Caco-2 (cell line): ENCODE results near the gene C17orf100. TPM values are rescaled to one million over a fixed set of nuclear protein-coding genes. Genes with fewer than 3 reads are reported as not detected.

ENCODE experiments used
- BruUV-seq: library from RNA; stranded (reverse); fragments of 400-500 nt; replicated peaks from 2 replicates; lab custom pipeline; 2021; lab: Mats Ljungman, UMichigan
- CTCF ChIA-PET: fragments of 300-600 bp; sonication (Branson Sonifier 250); formaldehyde crosslinking; loops from one replicate; lab custom pipeline; 2022; ENCODE audit warnings: antibody characterized with exemption; lab: Charles Lee
- POLR2A ChIA-PET: fragments of 300-600 bp; sonication (Branson Sonifier 250); formaldehyde crosslinking; loops from one replicate; lab custom pipeline; 2022; ENCODE audit warnings: antibody characterized with exemption; lab: Charles Lee
- DNase-seq, 2 experiments: peaks; one replicate each; pipeline versions ENCODE4 v3.0.0 to v3.0.0-alpha.2; 2020 to 2022
- H3K27me3 ChIP-seq: replicated peaks from 2 replicates; pipeline ENCODE4 v1.6.0; 2011; ENCODE audit warnings: low read length; ENCODE audit not compliant: control insufficient read depth, insufficient read depth
- H3K36me3 ChIP-seq: 2 replicates; pipeline ENCODE4 v1.5.1; 2011; ENCODE audit warnings: low read length; ENCODE audit not compliant: control insufficient read depth, insufficient read depth
- H3K4me1 ChIP-seq: fragments of 250-450 bp; sonication (Bioruptor Pico); 2 replicates; pipeline ENCODE4 v1.5.1; 2020; ENCODE audit warnings: mild to moderate bottlenecking
- H3K4me3 ChIP-seq: 2 replicates; pipeline ENCODE4 v1.5.1; 2011; ENCODE audit warnings: low read depth, mild to moderate bottlenecking, control low read depth, low read length
- H3K9me3 ChIP-seq: fragments of 250-450 bp; sonication (Bioruptor Pico); 2 replicates; pipeline ENCODE4 v1.5.1; 2020; ENCODE audit warnings: mild to moderate bottlenecking, moderate library complexity
- H3K27ac Mint-ChIP-seq: one replicate; pipeline ENCODE4 v1.8.0; 2022; ENCODE audit warnings: mixed read lengths; ENCODE audit not compliant: unreplicated experiment
- H3K27me3 Mint-ChIP-seq: one replicate; pipeline ENCODE4 v1.8.0; 2022; ENCODE audit warnings: mixed read lengths; ENCODE audit not compliant: insufficient read depth, unreplicated experiment
- H3K36me3 Mint-ChIP-seq: one replicate; pipeline ENCODE4 v1.8.0; 2022; ENCODE audit warnings: mild to moderate bottlenecking, mixed read lengths; ENCODE audit not compliant: insufficient read depth, unreplicated experiment
- H3K4me1 Mint-ChIP-seq: one replicate; pipeline ENCODE4 v1.8.0; 2022; ENCODE audit warnings: low read depth, mixed read lengths; ENCODE audit not compliant: unreplicated experiment
- H3K4me3 Mint-ChIP-seq: one replicate; pipeline ENCODE4 v1.8.0; 2022; ENCODE audit warnings: mild to moderate bottlenecking, moderate library complexity, mixed read lengths; ENCODE audit not compliant: unreplicated experiment
- H3K9me3 Mint-ChIP-seq: one replicate; pipeline ENCODE4 v1.8.0; 2022; ENCODE audit warnings: mixed read lengths; ENCODE audit not compliant: unreplicated experiment
- intact Hi-C: fragments of 100-400 bp; cut with micrococcal nuclease; formaldehyde crosslinking; loops from one replicate; pipeline ENCODE4 v1.10.0; 2022; ENCODE audit not compliant: unreplicated experiment
- total RNA-seq: library from RNA; stranded (reverse); gene quantifications from 2 replicates; pipeline ENCODE4 v1.2.3, GENCODE V29; 2022
- TF ChIP-seq, protein P1 (sequence below), 2 experiments: fragments of 200-600 bp in 1 of 2; IDR thresholded peaks; 1 replicate in 1 of 2; 2 replicates in 1 of 2; pipeline versions ENCODE4 v1.5.1 to v1.8.0; 2011 to 2022; ENCODE audit warnings: antibody characterized with exemption in 1 of 2, control low read depth in 1 of 2, inconsistent platforms in 1 of 2, low read depth in 1 of 2, low read length in 1 of 2, mild to moderate bottlenecking in 1 of 2, moderate library complexity in 1 of 2; ENCODE audit not compliant: insufficient read depth in 1 of 2, severe bottlenecking in 1 of 2, unreplicated experiment in 1 of 2

The C17orf100 gene
- total RNA-seq, 1 experiment from 2014 or later: 3.1 TPM

DNA sequence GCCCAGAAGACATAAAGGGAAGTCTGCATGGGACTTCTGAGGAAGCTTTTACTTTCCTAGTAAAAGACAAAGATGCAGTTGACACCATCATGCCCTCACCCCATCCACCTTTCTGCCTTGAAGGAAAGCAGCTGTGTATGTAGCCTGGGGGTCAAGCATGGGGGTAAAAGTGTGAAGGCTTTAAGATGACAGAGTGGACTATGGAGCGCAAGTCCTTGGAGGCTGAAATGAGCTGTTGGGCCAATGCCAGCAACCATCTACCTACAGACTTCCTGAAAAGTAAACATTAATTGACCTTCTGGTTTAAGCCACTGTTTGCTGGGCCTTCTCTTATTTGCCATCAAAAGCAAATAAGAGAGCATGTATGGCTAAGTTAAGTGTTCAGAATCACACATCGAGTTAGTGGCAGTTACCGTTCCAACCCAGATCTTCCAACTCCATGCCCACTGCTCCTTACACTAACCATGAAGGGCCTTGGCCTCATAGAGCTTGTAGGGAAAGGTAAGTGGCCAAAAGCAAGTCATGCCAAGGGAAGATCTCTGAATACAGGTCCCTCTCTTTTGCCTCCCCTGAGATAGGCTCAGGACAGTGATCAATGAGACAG lies 31.6 kb downstream of the C17orf100 start:
- Mint-ChIP-seq H3K9me3 (no peaks in the 10 kb centered on the region), H3K27ac (no peak overlapping the region), H3K36me3 (no peaks in the 10 kb centered on the region), H3K4me3 (no peak overlapping the region), H3K27me3 (no peaks in the 10 kb centered on the region), H3K4me1 (no peaks in the 10 kb centered on the region)
- CTCF ChIA-PET: no interaction called here
- Histone ChIP-seq H3K36me3 (no peaks in the 10 kb centered on the region), H3K9me3 (no peaks in the 10 kb centered on the region), H3K4me3 (no peak overlapping the region), H3K27me3 (no peaks in the 10 kb centered on the region), H3K4me1 (no peaks in the 10 kb centered on the region)
- BruUV-seq: no TSS peak
- POLR2A ChIA-PET: no interaction called here
- intact Hi-C loops: no loop called here
- DNase-seq: no peak
- TF ChIP-seq, protein P1, sequence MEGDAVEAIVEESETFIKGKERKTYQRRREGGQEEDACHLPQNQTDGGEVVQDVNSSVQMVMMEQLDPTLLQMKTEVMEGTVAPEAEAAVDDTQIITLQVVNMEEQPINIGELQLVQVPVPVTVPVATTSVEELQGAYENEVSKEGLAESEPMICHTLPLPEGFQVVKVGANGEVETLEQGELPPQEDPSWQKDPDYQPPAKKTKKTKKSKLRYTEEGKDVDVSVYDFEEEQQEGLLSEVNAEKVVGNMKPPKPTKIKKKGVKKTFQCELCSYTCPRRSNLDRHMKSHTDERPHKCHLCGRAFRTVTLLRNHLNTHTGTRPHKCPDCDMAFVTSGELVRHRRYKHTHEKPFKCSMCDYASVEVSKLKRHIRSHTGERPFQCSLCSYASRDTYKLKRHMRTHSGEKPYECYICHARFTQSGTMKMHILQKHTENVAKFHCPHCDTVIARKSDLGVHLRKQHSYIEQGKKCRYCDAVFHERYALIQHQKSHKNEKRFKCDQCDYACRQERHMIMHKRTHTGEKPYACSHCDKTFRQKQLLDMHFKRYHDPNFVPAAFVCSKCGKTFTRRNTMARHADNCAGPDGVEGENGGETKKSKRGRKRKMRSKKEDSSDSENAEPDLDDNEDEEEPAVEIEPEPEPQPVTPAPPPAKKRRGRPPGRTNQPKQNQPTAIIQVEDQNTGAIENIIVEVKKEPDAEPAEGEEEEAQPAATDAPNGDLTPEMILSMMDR (IDR thresholded peaks at IDR 0.05; ENCODE audit: insufficient read depth in 1 of 2, low read depth in 1 of 2, low read length in 1 of 2, severe bottlenecking in 1 of 2, unreplicated experiment in 1 of 2): no peak

DNA sequence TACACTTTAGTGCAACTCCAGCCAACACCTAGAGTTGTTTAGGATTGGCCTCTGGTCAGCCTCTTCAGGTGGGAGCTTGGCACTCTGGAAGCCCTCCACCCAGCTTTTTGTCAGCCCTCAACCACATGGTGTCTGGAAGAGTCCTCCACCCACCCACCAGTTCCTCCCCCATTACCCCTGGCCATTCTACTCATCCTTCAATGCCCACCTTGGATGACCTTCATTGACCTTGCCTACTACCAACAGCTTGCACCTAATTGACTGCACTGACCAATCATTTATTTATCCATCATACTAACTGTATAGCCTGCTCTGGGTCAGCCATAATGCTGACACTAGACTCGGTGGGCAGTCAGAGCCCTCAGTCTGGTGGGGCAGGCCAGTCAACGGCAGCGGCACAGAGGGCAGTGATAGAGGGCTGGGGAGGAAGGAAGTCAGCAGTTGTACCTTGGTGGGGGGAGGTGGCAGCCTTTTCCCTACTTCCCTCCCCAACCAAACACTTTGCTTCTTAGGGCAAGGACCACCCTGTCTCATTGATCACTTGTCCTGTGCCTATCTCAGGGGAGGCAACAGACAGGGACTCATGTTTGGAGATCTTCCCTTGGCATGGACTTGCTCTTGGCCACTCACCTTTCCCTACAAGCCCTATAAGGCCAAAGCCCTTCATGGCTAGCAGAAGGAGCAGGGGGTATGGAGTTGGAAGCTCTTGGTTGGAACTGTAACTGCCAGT lies 32.3 kb downstream of the C17orf100 start:
- CTCF ChIA-PET: no interaction called here

DNA sequence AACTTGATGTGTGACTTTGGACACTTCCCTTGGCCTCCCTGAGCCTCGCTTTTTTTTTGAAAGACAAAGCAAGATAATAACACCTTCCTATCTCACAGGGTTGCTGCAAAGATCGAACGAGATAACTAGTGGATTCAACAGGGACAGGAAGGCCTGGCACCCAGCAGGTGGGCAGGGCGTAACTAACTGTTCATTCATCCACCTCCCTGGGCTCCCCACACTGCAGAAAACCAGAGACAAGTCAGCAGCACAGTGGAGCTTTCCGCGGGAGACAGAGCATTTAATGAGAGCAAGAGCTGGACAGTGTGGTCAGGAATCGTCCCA lies 32.9 kb downstream of the C17orf100 start:
- no peak for DNase-seq
- H3K4me3 Mint-ChIP-seq: no peak overlapping the region

More for the DNA sequence above, 32.3 kb downstream of the C17orf100 start:
- TF ChIP-seq, protein P1 (IDR thresholded peaks at IDR 0.05; ENCODE audit: insufficient read depth in 1 of 2, low read depth in 1 of 2, low read length in 1 of 2, severe bottlenecking in 1 of 2, unreplicated experiment in 1 of 2): no peak
- Mint-ChIP-seq H3K27me3 (no peaks in the 10 kb centered on the region), H3K36me3 (no peaks in the 10 kb centered on the region), H3K4me1 (no peaks in the 10 kb centered on the region), H3K4me3 (no peak overlapping the region), H3K9me3 (no peaks in the 10 kb centered on the region), H3K27ac (no peak overlapping the region)
- H3K9me3 ChIP-seq: no peaks in the 10 kb centered on the region
- no peaks in the 10 kb centered on the region for H3K36me3 ChIP-seq
- H3K4me3 ChIP-seq: no peak overlapping the region
- POLR2A ChIA-PET: no interaction called here
- no peaks in the 10 kb centered on the region for H3K4me1 ChIP-seq
- BruUV-seq: no TSS peak
- H3K27me3 ChIP-seq: no peaks in the 10 kb centered on the region
- no peak for DNase-seq
- intact Hi-C loops: no loop called here

More for the DNA sequence above, 32.9 kb downstream of the C17orf100 start:
- POLR2A ChIA-PET: no interaction called here
- H3K27me3 ChIP-seq: no peaks in the 10 kb centered on the region
- H3K27me3 Mint-ChIP-seq: no peaks in the 10 kb centered on the region
- H3K4me1 ChIP-seq: no peaks in the 10 kb centered on the region
- no peak overlapping the region for H3K27ac Mint-ChIP-seq
- H3K9me3 ChIP-seq: no peaks in the 10 kb centered on the region
- CTCF ChIA-PET: no interaction called here
- H3K36me3 ChIP-seq: no peaks in the 10 kb centered on the region
- no peaks in the 10 kb centered on the region for H3K36me3 Mint-ChIP-seq
- H3K4me1 Mint-ChIP-seq: no peaks in the 10 kb centered on the region
- intact Hi-C loops: no loop called here
- TF ChIP-seq, protein P1 (IDR thresholded peaks at IDR 0.05; ENCODE audit: insufficient read depth in 1 of 2, low read depth in 1 of 2, low read length in 1 of 2, severe bottlenecking in 1 of 2, unreplicated experiment in 1 of 2): no peak
- H3K4me3 ChIP-seq: no peak overlapping the region
- BruUV-seq: no TSS peak
- H3K9me3 Mint-ChIP-seq: no peaks in the 10 kb centered on the region
